Endometrial microvascular endothelial cells (primary cell): ENCODE data around the gene LRRC2. TPM values are rescaled to one million over a fixed set of nuclear protein-coding genes. Genes with fewer than 3 reads are reported as not detected.
"Not testable (repeated sequence)": the region's sequence is repeated elsewhere in the genome, so short reads cannot be mapped to it uniquely, and the experiment has no call there.

ENCODE experiments used
- in situ Hi-C: cut with HindIII; loops from 2 replicates; pipeline ENCODE4 v1.10.0; 2017; ENCODE audit warnings: low sequenced_read_pairs, low pct_unique_long_range_greater_than_20kb; ENCODE audit errors: inconsistent ontology term
- total RNA-seq: library from RNA; depleted of rRNA; stranded (reverse); fragments of >200 nt; gene quantifications from one replicate; pipeline ENCODE4 v1.2.3, GENCODE V29; 2015; ENCODE audit errors: inconsistent ontology term

Gene LRRC2
- total RNA-seq, 1 donor from 2014 or later: 0.37 TPM

DNA sequence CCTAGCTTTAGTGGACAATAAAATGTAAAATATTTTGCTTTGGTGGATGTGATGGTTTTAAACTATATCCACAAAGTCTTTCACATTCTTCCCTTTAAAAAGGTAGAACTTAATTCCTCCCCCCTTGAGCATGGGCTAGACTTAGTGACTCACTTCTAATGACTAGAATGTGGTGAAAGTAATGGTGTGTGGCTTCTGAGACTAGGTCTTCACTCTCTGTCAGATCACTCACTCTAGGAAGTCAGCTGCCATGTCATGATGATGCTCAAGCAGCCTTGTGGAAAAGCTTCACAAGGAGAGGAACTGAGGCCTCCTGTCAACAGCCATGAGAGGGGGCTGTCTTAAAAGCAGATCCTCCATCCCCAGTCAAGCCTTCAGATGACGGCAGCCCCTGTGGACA lies 4.2 kb downstream of the LRRC2 start:
- in situ Hi-C loops: no loop called here

DNA sequence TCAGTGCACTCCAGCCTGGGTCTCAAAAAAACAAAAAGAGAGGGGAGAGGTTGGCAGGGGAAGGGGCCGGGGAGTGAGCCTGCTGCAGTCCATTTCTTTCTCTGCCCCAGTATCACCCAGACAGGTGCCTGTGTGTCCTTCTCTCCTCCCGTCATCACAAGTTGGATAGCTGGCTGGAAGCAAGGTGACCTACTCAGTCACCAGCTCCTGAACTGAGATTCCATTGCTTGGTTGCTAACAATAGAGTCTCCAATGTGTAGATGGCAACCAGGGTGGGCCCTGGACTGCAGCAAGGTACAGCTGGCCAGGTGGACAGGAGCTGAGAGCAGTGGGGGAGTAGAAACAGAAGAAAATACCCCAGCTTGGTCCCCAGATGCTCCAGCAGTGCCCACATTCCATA lies 4.6 kb downstream of the LRRC2 start:
- in situ Hi-C loops: no loop called here

- in situ Hi-C loops: no loop called here
These were observed 6.9 kb downstream of the LRRC2 start for GRCh38 chr3:46559091-46559704.

GRCh38 chr3:46558184-46559043 lies 7.7 kb downstream of the LRRC2 start:
- in situ Hi-C loops: no loop called here

DNA sequence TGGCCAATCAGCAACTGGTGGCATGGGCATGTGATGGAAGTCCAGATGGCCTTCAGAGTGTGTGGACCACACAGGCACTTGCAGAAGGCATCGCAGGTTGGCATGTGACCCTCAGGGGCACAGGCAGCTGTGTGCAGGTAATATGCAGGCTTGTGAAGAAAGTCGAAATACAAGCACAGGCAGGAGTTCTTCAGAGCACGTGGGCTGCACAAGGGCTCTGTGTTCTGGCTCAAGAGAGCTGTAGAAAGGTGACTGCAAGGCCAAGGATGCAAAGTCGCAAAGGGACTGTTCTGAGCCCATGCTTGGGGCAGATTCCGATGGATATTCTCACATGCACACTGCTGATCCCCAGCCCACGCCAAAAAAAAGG lies 8.3 kb downstream of the LRRC2 start:
- in situ Hi-C loops: no loop called here

DNA sequence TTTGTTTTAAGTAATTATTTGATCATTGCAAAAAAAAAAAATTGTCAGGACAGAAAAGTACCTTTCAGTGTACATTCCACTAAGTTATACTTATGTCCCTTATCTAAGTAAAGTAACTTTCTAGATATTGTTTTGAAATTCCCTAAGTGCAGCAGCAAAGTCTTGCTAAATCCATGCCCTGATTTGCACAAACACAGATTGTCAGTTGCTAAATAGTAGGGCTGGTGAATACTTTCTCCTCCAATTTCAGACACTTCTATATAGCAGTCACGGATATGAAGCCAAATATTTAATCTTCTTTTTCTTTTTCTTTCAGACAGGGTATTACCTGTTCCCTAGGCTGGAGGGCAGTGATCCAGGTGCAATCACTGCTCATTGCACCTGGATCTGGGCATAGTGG lies 12.9 kb downstream of the LRRC2 start:
- in situ Hi-C loops: no loop called here

GRCh38 chr3:46552538-46552937 lies 13.6 kb downstream of the LRRC2 start:
- in situ Hi-C loops: no loop called here

DNA sequence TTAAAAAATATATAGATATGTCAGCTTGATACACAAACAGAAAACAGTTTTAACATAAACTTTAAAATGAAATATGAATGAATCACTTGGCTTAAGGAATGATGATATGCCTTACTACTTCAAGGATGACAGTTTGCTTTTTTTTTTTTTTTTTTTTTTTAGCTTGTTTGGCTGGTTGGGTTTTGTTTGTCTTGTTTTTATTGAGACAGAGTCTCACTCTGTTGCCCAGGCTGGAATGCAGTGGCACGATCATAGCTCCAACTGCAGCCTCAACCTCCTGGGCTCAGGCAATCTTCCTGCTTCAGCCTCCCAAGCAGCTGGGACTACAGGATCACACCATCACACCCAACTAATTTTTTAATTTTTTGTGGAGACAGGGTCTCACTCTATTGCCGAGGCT lies 14.5 kb downstream of the LRRC2 start:
- in situ Hi-C loops: no loop called here

DNA sequence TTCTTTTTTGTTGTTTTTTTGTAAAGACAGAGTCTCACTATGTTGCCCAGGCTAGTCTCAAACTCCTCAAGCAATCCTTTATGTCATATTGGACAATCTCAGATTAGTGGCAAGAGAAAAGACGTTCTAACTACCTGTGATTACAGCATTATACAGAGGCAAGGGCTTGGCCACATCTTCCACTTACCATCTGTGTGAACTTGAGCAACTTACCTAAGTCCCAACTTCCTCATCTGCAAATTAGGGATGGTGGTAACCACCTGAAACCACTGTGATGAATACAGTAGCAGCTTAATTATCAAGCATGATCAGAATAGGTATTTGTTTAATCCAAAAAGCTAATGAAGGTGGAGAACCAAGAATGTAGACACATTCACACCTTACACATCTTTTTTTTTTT lies 16.1 kb downstream of the LRRC2 start:
- in situ Hi-C loops: no loop called here

GRCh38 chr3:46549408-46549904 lies 16.6 kb downstream of the LRRC2 start:
- in situ Hi-C loops: no loop called here

DNA sequence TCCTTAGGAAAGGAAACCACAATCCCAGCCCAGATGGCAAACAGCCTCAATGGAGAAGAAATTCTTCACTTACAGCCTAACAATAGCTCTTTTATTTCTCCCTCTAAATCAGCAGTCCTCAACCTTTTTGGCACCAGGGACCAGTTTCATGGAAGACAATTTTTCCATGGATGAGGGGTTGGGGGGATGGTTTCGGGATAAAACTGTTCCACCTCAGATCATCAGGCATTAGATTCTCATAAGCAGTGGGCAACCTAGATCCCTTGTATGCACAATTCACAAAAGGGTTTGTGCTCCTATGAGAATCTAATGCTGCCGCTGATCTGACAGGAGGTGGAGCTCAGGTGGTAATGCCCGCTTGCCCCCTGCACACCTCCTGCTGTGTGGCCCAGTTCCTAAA lies 17.5 kb downstream of the LRRC2 start:
- in situ Hi-C loops: not testable (repeated sequence)

- in situ Hi-C loops: no loop called here
These were observed 19.1 kb downstream of the LRRC2 start for GRCh38 chr3:46546896-46547440.

DNA sequence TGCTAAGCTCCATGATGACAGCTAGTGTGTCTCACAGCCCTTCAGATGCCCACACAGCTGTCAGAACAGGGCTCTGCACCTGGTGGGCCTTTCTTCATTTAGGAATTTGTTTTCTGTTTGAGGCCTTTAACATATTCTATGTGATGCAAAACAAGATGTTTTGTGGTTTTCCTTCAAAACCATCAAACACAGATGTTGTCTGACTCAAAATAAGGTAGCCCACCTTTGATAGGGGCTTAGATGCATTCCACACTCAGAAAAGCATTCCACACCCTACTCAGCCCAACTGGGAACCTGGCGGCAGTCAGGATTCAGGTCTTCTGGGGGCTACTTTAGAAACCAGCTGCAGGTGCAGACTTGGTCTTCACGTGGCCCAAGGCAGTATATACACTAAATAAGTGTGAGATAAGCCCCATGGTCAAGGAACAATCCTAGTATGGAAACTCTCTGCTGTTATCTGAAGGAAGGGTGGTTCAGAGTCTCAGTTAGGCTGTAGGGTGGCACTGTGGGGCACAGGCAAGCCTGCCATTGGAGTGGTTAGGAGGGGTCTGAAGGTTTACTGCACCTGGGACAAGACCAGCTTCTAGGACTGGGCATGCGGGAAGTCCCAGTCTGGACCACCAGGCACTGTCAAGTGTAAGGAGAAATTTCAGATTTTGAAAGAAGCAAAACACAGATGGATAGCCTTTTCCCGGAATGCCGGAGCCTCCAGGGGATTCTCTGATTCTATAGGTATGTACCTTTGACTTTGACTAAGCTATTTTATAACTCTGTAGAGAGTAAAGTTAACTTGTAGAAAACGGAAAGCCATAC lies 20.1 kb downstream of the LRRC2 start:
- in situ Hi-C loops: no loop called here

- in situ Hi-C loops: no loop called here
These were observed 21.2 kb downstream of the LRRC2 start for GRCh38 chr3:46544771-46545503.

- in situ Hi-C loops: no loop called here
These were observed 23.3 kb downstream of the LRRC2 start for GRCh38 chr3:46542801-46543201.

DNA sequence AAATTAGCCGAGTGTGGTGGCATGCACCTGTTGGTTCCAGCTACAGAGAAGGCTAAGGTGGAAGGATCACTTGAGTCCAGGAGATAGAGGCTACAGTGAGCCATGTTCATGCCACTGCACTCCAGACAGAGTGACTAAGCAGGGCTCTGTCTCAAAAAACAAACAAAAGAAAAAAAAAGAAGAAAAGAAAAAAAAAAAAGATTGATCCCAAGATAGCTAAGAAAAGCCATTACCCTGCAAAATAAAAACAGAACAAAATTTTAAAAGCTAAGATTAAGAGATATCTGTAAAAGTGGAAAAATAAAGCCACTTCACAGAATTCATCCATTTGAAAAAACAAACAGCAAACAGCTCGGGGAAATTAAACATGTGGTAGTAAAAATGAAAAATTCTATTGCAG lies 23.8 kb downstream of the LRRC2 start:
- in situ Hi-C loops: no loop called here

GRCh38 chr3:46541835-46542234 lies 24.3 kb downstream of the LRRC2 start:
- in situ Hi-C loops: no loop called here

DNA sequence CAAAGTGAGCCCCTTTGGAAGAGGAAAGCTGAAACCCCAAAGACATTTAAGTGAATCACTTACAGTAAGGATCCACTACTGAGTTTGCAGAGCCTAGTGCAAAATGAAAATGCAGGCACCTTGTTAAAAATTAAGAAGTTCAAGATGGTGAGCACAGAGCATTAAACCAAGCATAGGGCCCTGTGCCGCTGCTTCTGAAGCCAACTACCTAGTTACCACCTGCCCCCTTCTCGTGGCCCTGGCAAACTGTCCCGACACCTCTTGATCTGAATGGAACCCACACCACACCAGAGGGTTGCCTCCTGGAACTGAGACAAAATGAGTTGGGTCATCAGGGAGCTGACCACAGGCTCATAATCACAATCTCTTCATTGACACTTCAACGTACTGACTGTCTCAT lies 25.6 kb downstream of the LRRC2 start:
- in situ Hi-C loops: no loop called here
